ENCODE measurements around the gene NEMF.

- TF ChIP-seq CTCF (conservative IDR thresholded peaks at IDR 0.05; ENCODE audit: low read depth, low read length), result no peak
- TF ChIP-seq EZH2 (IDR thresholded peaks at IDR 0.05; ENCODE audit: low read length, unreplicated experiment), result no peak
Measured at GRCh38 chr14:49857427-49858003, 4.9 kb upstream of the NEMF start.
